Natural killer cell (primary cell): ENCODE measurements around the gene IGFLR1. TPM values are rescaled to one million over a fixed set of nuclear protein-coding genes. Genes with fewer than 3 reads are reported as not detected.
"Not testable (repeated sequence)": the region's sequence is repeated elsewhere in the genome, so short reads cannot be mapped to it uniquely, and the experiment has no call there.

ENCODE experiments used
- ATAC-seq, 3 donors: fragments of 150-1000 bp in 2 of 3; fragments of 200-7000 bp in 1 of 3; cut with Tn5 transposase; 1 replicate in 1 of 3; 2 replicates in 2 of 3; pipeline ENCODE4 v1.10.0; 2021; ENCODE audit warnings: mild to moderate bottlenecking in 2 of 3, moderate library complexity in 2 of 3
- DNase-seq, 2 donors: peaks; one replicate each; pipeline versions ENCODE4 v3.0.0 to v3.0.0-alpha.2; 2013 to 2021; ENCODE audit warnings: mixed read lengths in 1 of 2
- H3K27ac ChIP-seq: one replicate; pipeline ENCODE4 v1.5.1; 2013; ENCODE audit warnings: mild to moderate bottlenecking, low read length
- H3K27me3 ChIP-seq: one replicate; pipeline ENCODE4 v1.6.1; 2013; ENCODE audit warnings: low read length; ENCODE audit not compliant: control insufficient read depth, insufficient read depth
- H3K36me3 ChIP-seq: one replicate; pipeline ENCODE4 v1.6.1; 2013; ENCODE audit warnings: low read length; ENCODE audit not compliant: control insufficient read depth, insufficient read depth
- H3K4me1 ChIP-seq: one replicate; pipeline ENCODE4 v1.6.1; 2013; ENCODE audit warnings: low read length; ENCODE audit not compliant: control insufficient read depth, insufficient read depth
- H3K4me3 ChIP-seq: one replicate; pipeline ENCODE4 v1.5.1; 2013; ENCODE audit warnings: low read length
- H3K9me3 ChIP-seq: one replicate; pipeline ENCODE4 v1.6.1; 2013; ENCODE audit warnings: low read length; ENCODE audit not compliant: control insufficient read depth, insufficient read depth
- H3K27ac Mint-ChIP-seq, 2 donors: one replicate each; pipeline ENCODE4 v1.8.0; 2022; ENCODE audit warnings: mild to moderate bottlenecking in 2 of 2, mixed read lengths in 2 of 2, moderate library complexity in 1 of 2
- H3K27me3 Mint-ChIP-seq, 2 donors: one replicate each; pipeline ENCODE4 v1.8.0; 2022; ENCODE audit warnings: low read depth in 2 of 2, mixed read lengths in 2 of 2
- H3K36me3 Mint-ChIP-seq: one replicate; pipeline ENCODE4 v1.8.0; 2022; ENCODE audit warnings: mixed read lengths
- H3K4me1 Mint-ChIP-seq, 2 donors: one replicate each; pipeline ENCODE4 v1.8.0; 2022; ENCODE audit warnings: mixed read lengths in 2 of 2
- H3K4me3 Mint-ChIP-seq: one replicate; pipeline ENCODE4 v1.8.0; 2022; ENCODE audit warnings: mild to moderate bottlenecking, moderate library complexity, mixed read lengths
- H3K9me3 Mint-ChIP-seq, 2 donors: one replicate each; pipeline ENCODE4 v1.8.0; 2022; ENCODE audit warnings: mixed read lengths in 2 of 2
- CTCF ChIP-seq: fragments of 200-600 bp; IDR thresholded peaks from one replicate; pipeline ENCODE4 v1.8.0; 2022; ENCODE audit warnings: antibody characterized with exemption
- WGBS: methylation state at CpG from one replicate; pipeline ENCODE4 v1.1.7; 2013; ENCODE audit warnings: missing lambda C conversion rate; ENCODE audit not compliant: insufficient coverage; 5-methylcytosine and 5-hydroxymethylcytosine counted together
- intact Hi-C: fragments of 100-400 bp; cut with micrococcal nuclease; formaldehyde crosslinking; loops from one replicate; pipeline ENCODE4 v1.14.2; 2022
- total RNA-seq, 4 donors: library from RNA; stranded (reverse); fragments of 120-200 nt in 1 of 4; gene quantifications; one replicate each; pipeline versions ENCODE4 v1.2.3 to v1.2.4, GENCODE V29; 2013 to 2022

The IGFLR1 gene
- total RNA-seq, 3 donors from 2014 or later (not counting 1 experiment from before 2014, with no cell fraction given) = 57.7 to 75.6 (median 69.6) TPM

DNA sequence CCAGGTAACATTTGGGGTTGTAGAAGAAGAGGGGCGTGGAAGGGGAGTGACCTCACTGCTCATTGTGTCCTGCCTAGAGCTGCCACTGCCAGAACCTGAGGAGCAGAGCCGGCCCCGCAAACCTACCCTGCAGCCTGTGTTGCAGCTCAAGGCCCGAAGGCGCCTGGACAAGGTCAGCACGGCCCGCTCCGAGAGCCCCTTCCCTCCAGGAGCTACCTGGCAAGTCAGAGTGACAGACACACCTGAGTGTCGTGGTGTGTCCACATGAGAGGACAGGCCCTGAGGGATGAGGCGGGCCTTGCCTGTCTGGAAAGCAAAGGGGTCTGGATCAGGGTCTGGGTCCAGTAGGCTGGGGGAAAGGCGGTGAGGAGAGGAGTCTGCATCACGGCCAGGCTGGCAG is 17.7 kb downstream of the IGFLR1 start:
- Histone ChIP-seq H3K4me1 (peaks cover under 1% of the 10 kb centered on the region), H3K27me3 (no peaks in the 10 kb centered on the region), H3K4me3 (no peak overlapping the region), H3K9me3 (no peaks in the 10 kb centered on the region), H3K27ac (no peak overlapping the region), H3K36me3 (peaks cover 80% of the 10 kb centered on the region)
- Mint-ChIP-seq H3K4me1 (peaks cover 6 to 31% of the 10 kb centered on the region in 2 donors), H3K27me3 (no peaks in the 10 kb centered on the region), H3K4me3 (no peak overlapping the region), H3K36me3 (no peaks in the 10 kb centered on the region), H3K9me3 (no peaks in the 10 kb centered on the region), H3K27ac (no peak overlapping the region)
- intact Hi-C loops = no loop called here
- WGBS = 97% methylated on average over 10 of the region's 12 CpGs
- no peak for TF ChIP-seq CTCF
- ATAC-seq (no peak), DNase-seq (no peak)

- H3K27ac Mint-ChIP-seq, H3K9me3 Mint-ChIP-seq, H3K27me3 ChIP-seq, ATAC-seq, H3K9me3 ChIP-seq, H3K4me1 ChIP-seq, intact Hi-C loops, H3K4me3 Mint-ChIP-seq, H3K36me3 Mint-ChIP-seq, DNase-seq, H3K27ac ChIP-seq, H3K27me3 Mint-ChIP-seq, H3K4me3 ChIP-seq: not testable (repeated sequence)
- peaks cover 6 to 35% of the 10 kb centered on the region in 2 donors for H3K4me1 Mint-ChIP-seq
- WGBS = 98% methylated on average over 7 of the region's 7 CpGs
- peaks cover 76% of the 10 kb centered on the region for H3K36me3 ChIP-seq
Measured at GRCh38 chr19:35724132-35724531, 18.1 kb downstream of the IGFLR1 start.

- WGBS = 99% methylated on average over 24 of the region's 24 CpGs
- Mint-ChIP-seq H3K9me3 (no peaks in the 10 kb centered on the region), H3K4me3 (no peak overlapping the region), H3K27ac (no peak overlapping the region), H3K4me1 (peaks cover 6 to 40% of the 10 kb centered on the region in 2 donors), H3K36me3 (no peaks in the 10 kb centered on the region), H3K27me3 (no peaks in the 10 kb centered on the region)
- no peaks in the 10 kb centered on the region for H3K27me3 ChIP-seq
- DNase-seq (no peak), ATAC-seq (no peak)
- H3K27ac ChIP-seq = no peak overlapping the region
- peaks cover 72% of the 10 kb centered on the region for H3K36me3 ChIP-seq
- no peak overlapping the region for H3K4me3 ChIP-seq
- intact Hi-C loops = no loop called here
- no peak for TF ChIP-seq CTCF
- H3K4me1 ChIP-seq = peaks cover 9% of the 10 kb centered on the region
- no peaks in the 10 kb centered on the region for H3K9me3 ChIP-seq
Measured at GRCh38 chr19:35723671-35724070, 18.6 kb downstream of the IGFLR1 start.

- 96% methylated on average over 15 of the region's 16 CpGs for WGBS
- H3K4me1 Mint-ChIP-seq = peaks cover 6 to 43% of the 10 kb centered on the region in 2 donors
- H3K27me3 Mint-ChIP-seq = no peaks in the 10 kb centered on the region
- H3K27ac Mint-ChIP-seq = no peak overlapping the region
- H3K9me3 Mint-ChIP-seq = no peaks in the 10 kb centered on the region
- DNase-seq (no peak), ATAC-seq (no peak)
- Histone ChIP-seq H3K4me3 (no peak overlapping the region), H3K27ac (no peak overlapping the region), H3K27me3 (no peaks in the 10 kb centered on the region), H3K4me1 (peaks cover 12% of the 10 kb centered on the region), H3K9me3 (no peaks in the 10 kb centered on the region), H3K36me3 (peaks cover 64% of the 10 kb centered on the region)
- no peak for TF ChIP-seq CTCF
- no peak overlapping the region for H3K4me3 Mint-ChIP-seq
- intact Hi-C loops = no loop called here
- H3K36me3 Mint-ChIP-seq = no peaks in the 10 kb centered on the region
Measured at GRCh38 chr19:35722897-35723296, 19.4 kb downstream of the IGFLR1 start.
